Esophagus muscularis mucosa (tissue), 4 donors: ENCODE results near the gene SMAD9. TPM values are rescaled to one million over a fixed set of nuclear protein-coding genes. Genes with fewer than 3 reads are reported as not detected.

Experiments
- DNase-seq: peaks from one replicate; pipeline ENCODE4 v3.0.0-alpha.2; 2017; ENCODE audit errors: extremely low spot score
- H3K27ac ChIP-seq, 4 donors: fragments of 200-600 bp; sonication (generic); replicated peaks in 1 of 4; 1 replicate in 3 of 4; 2 replicates in 1 of 4; pipeline ENCODE4 v1.5.1; 2016 to 2019; ENCODE audit warnings: mild to moderate bottlenecking in 1 of 4
- H3K27me3 ChIP-seq, 4 donors: fragments of 200-600 bp; sonication (generic); one replicate each; pipeline versions ENCODE4 v1.5.1 to v1.6.0; 2016 to 2019
- H3K36me3 ChIP-seq, 4 donors: fragments of 200-600 bp; sonication (generic); one replicate each; pipeline ENCODE4 v1.5.1; 2016 to 2019
- H3K4me1 ChIP-seq, 4 donors: fragments of 200-600 bp; sonication (generic); one replicate each; pipeline ENCODE4 v1.5.1; 2016 to 2019
- H3K4me3 ChIP-seq, 4 donors: fragments of 200-600 bp; sonication (generic); 1 replicate in 2 of 4; 2 replicates in 2 of 4; pipeline ENCODE4 v1.5.1; 2016 to 2019; ENCODE audit warnings: mild to moderate bottlenecking in 4 of 4, moderate library complexity in 1 of 4
- H3K9me3 ChIP-seq, 4 donors: fragments of 200-600 bp; sonication (generic); 1 replicate in 3 of 4; 2 replicates in 1 of 4; pipeline ENCODE4 v1.5.1; 2016 to 2019
- EP300 ChIP-seq: sonication (generic); formaldehyde crosslinking; IDR thresholded peaks from one replicate; pipeline ENCODE4 v1.6.1; 2017; ENCODE audit warnings: antibody characterized with exemption
- POLR2A ChIP-seq: fragments of 450-650 bp; IDR thresholded peaks from one replicate; pipeline ENCODE4 v1.6.1; 2017; ENCODE audit warnings: antibody characterized with exemption, moderate library complexity, mild to moderate bottlenecking, low read depth
- POLR2AphosphoS5 ChIP-seq, 2 donors: sonication (generic); formaldehyde crosslinking; IDR thresholded peaks; one replicate each; pipeline ENCODE4 v1.6.1; 2017; ENCODE audit warnings: antibody characterized with exemption in 2 of 2
- WGBS: methylation state at CpG from one replicate; pipeline ENCODE4 v1.1.5; 2018; 5-methylcytosine and 5-hydroxymethylcytosine counted together
- intact Hi-C: fragments of 100-400 bp; cut with DNase I; formaldehyde crosslinking; loops from one replicate; pipeline ENCODE4 v1.15.1; 2023
- total RNA-seq, 4 donors: library from RNA; depleted of rRNA; stranded (reverse); fragments of >200 nt; gene quantifications; one replicate each; pipeline versions ENCODE4 v1.1.0 to v1.2.1, GENCODE V29; 2016
- TF ChIP-seq, protein P1 (sequence below), 3 experiments: fragments of 200-600 bp in 2 of 3; fragments of 450-650 bp in 1 of 3; sonication (generic) in 2 of 3; IDR thresholded peaks; one replicate each; pipeline ENCODE4 v1.5.1; 2017 to 2019; ENCODE audit warnings: antibody characterized with exemption in 3 of 3, mild to moderate bottlenecking in 2 of 3, moderate library complexity in 1 of 3

Gene SMAD9
- total RNA-seq, 4 donors from 2014 or later: 44.0 to 108 (median 69.0) TPM

DNA sequence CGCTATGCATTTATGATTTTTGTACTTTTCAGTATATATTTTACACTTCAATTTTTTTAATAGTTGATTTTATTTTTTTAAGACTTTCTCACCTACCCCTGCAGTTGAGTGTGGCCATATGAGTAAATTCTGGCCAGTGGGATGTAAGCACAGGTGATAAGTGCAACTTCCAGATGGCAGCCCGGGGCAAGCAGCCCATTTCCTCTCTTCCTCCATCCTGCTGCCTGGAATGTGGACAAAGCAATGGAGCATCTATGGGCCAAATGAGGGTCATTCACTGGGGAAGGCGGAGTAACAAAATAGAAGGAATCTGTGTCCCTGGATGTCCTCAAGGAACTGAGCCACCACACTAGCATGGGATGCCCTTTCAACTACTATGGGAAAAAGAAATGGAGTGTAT, 88.7 kb downstream of the SMAD9 start:
- 96% methylated on average over 3 of the region's 3 CpGs for WGBS
- H3K27ac ChIP-seq: no peak overlapping the region
- intact Hi-C loops: no loop called here
- no peaks in the 10 kb centered on the region for H3K9me3 ChIP-seq
- H3K27me3 ChIP-seq: no peaks in the 10 kb centered on the region
- peaks cover 0 to 41% (median 16%) of the 10 kb centered on the region in 4 donors for H3K36me3 ChIP-seq
- TF ChIP-seq POLR2A (no peak), POLR2AphosphoS5 (IDR thresholded peaks at IDR 0.05) (no peak), EP300 (no peak)
- TF ChIP-seq, protein P1, sequence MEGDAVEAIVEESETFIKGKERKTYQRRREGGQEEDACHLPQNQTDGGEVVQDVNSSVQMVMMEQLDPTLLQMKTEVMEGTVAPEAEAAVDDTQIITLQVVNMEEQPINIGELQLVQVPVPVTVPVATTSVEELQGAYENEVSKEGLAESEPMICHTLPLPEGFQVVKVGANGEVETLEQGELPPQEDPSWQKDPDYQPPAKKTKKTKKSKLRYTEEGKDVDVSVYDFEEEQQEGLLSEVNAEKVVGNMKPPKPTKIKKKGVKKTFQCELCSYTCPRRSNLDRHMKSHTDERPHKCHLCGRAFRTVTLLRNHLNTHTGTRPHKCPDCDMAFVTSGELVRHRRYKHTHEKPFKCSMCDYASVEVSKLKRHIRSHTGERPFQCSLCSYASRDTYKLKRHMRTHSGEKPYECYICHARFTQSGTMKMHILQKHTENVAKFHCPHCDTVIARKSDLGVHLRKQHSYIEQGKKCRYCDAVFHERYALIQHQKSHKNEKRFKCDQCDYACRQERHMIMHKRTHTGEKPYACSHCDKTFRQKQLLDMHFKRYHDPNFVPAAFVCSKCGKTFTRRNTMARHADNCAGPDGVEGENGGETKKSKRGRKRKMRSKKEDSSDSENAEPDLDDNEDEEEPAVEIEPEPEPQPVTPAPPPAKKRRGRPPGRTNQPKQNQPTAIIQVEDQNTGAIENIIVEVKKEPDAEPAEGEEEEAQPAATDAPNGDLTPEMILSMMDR (IDR thresholded peaks at IDR 0.05): no peak
- no peak overlapping the region for H3K4me3 ChIP-seq
- no peak for DNase-seq
- H3K4me1 ChIP-seq: no peaks in the 10 kb centered on the region

DNA sequence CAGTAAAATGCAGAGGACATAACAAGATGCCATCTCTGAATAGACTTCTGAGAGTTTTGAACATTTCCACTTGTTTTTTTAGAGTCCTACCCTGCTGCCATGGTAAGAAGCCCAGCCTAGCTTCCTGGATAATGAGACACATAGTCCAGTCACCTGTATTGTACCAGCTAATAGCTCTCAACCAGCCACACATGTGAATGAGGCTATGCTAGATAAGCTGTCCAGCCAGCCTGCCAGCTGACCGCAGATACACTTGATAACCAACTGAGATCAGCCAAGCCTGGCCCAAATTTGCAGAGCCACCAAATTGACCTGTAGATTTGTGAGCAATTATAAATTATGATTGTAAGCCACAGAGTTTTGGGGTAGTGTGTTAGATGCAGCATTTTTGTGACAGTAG, 90.3 kb downstream of the SMAD9 start:
- peaks cover 0 to 45% (median 16%) of the 10 kb centered on the region in 4 donors for H3K36me3 ChIP-seq
- H3K27ac ChIP-seq: no peak overlapping the region
- intact Hi-C loops: no loop called here

DNA sequence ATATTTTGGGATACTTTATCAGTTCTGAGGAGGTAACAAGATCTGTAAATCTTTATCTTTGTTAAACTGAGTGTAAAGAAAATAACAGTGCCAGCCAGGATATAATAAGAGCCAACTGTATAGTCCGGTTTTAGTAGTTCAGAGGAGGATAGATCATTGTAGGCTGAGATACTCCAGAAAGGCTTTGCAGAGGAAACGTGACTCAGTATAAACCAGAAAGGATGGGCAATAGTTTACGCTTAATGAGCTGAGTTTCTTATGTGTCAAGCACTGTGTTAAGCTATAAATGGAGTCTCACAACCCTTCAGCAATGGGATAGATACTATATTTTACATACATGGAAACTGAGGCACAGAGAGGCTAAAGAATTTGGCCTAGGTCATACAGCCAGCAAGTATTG, 97.3 kb downstream of the SMAD9 start:
- intact Hi-C loops: no loop called here
- Histone ChIP-seq H3K36me3 (peaks cover 0 to 15% (median 5%) of the 10 kb centered on the region in 4 donors), H3K27ac (no peak overlapping the region), H3K4me3 (no peak overlapping the region), H3K4me1 (peaks cover 13 to 43% (median 39%) of the 10 kb centered on the region in 4 donors), H3K27me3 (no peaks in the 10 kb centered on the region), H3K9me3 (no peaks in the 10 kb centered on the region)
- 74% methylated on average over 3 of the region's 3 CpGs for WGBS
- TF ChIP-seq POLR2A (no peak), EP300 (no peak), POLR2AphosphoS5 (IDR thresholded peaks at IDR 0.05) (no peak)
- TF ChIP-seq, protein P1 (IDR thresholded peaks at IDR 0.05): no peak
- DNase-seq: no peak

More for the DNA sequence above, 90.3 kb downstream of the SMAD9 start:
- TF ChIP-seq, protein P1 (IDR thresholded peaks at IDR 0.05): no peak
- TF ChIP-seq POLR2AphosphoS5 (IDR thresholded peaks at IDR 0.05) (no peak), EP300 (no peak), POLR2A (no peak)
- Histone ChIP-seq H3K9me3 (no peaks in the 10 kb centered on the region), H3K4me1 (no peaks in the 10 kb centered on the region), H3K4me3 (no peak overlapping the region), H3K27me3 (no peaks in the 10 kb centered on the region)
- no peak for DNase-seq
- 30% methylated on average over 1 of the region's 1 CpG for WGBS

DNA sequence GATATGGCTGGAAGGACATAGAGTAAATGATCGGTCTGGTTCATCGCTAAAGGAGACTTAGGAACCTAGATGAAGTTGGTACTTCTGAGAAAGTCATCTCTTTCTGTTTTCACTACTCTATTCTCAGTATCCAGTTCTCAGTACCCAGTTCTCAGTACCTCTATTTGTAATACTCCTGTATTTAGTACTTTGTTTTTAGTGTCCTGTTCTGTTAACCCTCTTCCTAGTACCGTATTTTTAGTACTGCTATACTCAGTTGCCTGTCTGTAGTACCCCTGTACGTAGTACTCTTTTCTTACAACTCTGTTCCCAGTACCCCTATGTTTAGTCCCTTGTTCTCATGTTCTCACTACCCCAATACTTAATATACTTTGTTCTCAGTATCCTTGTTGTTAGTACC, 99.8 kb downstream of the SMAD9 start:
- peaks cover 13 to 43% (median 39%) of the 10 kb centered on the region in 4 donors for H3K4me1 ChIP-seq
- DNase-seq: no peak
- H3K36me3 ChIP-seq: no peaks in the 10 kb centered on the region
- WGBS: 67% methylated on average over 4 of the region's 4 CpGs
- peak overlapping the region in 1 of 4 donors; percentile 83 for H3K27ac ChIP-seq
- intact Hi-C loops: no loop called here
- peak overlapping the region; percentile 74 to 88 (median 79) for H3K4me3 ChIP-seq
- H3K27me3 ChIP-seq: no peaks in the 10 kb centered on the region
- no peaks in the 10 kb centered on the region for H3K9me3 ChIP-seq
- TF ChIP-seq, protein P1 (IDR thresholded peaks at IDR 0.05): no peak
- TF ChIP-seq POLR2A: no peak

DNA sequence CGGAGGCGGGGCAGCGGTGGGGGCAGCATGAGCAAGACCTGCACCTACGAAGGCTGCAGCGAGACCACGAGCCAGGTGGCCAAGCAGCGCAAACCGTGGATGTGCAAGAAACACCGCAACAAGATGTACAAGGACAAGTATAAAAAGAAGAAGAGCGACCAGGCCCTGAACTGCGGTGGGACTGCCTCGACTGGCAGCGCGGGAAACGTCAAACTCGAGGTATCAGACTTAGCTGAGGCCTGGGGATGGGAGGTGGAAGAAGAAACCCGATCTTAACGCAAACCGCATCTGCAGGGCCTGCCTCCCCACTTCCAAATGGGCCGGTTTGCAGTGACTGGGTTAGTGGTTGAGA, 100.3 kb downstream of the SMAD9 start:
- TF ChIP-seq POLR2A (no peak), POLR2AphosphoS5 (IDR thresholded peaks at IDR 0.05) (no peak), EP300 (no peak)
- TF ChIP-seq, protein P1 (IDR thresholded peaks at IDR 0.05): no peak
- Histone ChIP-seq H3K27me3 (no peaks in the 10 kb centered on the region), H3K4me3 (peak overlapping the region; percentile 74 to 88 (median 79)), H3K27ac (peak overlapping the region; percentile 77 to 89 (median 83)), H3K4me1 (peaks cover 13 to 43% (median 39%) of the 10 kb centered on the region in 4 donors), H3K36me3 (no peaks in the 10 kb centered on the region), H3K9me3 (no peaks in the 10 kb centered on the region)
- intact Hi-C loops: no loop called here
- under 1% methylated on average over 20 of the region's 20 CpGs for WGBS
- no peak for DNase-seq
